Measurements from ENCODE around the gene SIRT2. TPM values are rescaled to one million over a fixed set of nuclear protein-coding genes. Genes with fewer than 3 reads are reported as not detected.

SIRT2 gene
- total and polyA plus RNA-seq, 2 of the 13 experiments (the other 11 are each of a cell fraction or from before 2014, with no cell fraction given) = 22.3 to 26.1 TPM

- peak; percentile 45; the same call in 1 of the 2 replicates for TF ChIP-seq ZNF441 (CRISPR knock-in tag; IDR thresholded peaks at IDR 0.05; ENCODE audit: borderline replicate concordance)
- peak; percentile 49; the same call in 1 of the 2 replicates for TF ChIP-seq IKZF5 (CRISPR knock-in tag; IDR thresholded peaks at IDR 0.05)
- TF ChIP-seq DR1 (CRISPR knock-in tag; IDR thresholded peaks at IDR 0.05) = no peak
- TF ChIP-seq BHLHE40 (IDR thresholded peaks at IDR 0.05; ENCODE audit: low read length) = peak; percentile 50; the same call in 1 of the 2 replicates
- peak; percentile 62 for TF ChIP-seq ZFY (CRISPR knock-in tag; IDR thresholded peaks at IDR 0.05)
- no peak for TF ChIP-seq PBX3 (CRISPR knock-in tag; IDR thresholded peaks at IDR 0.05; ENCODE audit: borderline replicate concordance)
- no peak for TF ChIP-seq ZNF335 (CRISPR knock-in tag; IDR thresholded peaks at IDR 0.05)
- no peak for TF ChIP-seq TBP (CRISPR knock-in tag; IDR thresholded peaks at IDR 0.05)
- peak; percentile 29 for TF ChIP-seq ZFX (CRISPR knock-in tag; IDR thresholded peaks at IDR 0.05; ENCODE audit: low read depth)
- no peak for TF ChIP-seq ZNF644 (CRISPR knock-in tag; IDR thresholded peaks at IDR 0.05; ENCODE audit: low read depth)
- TF ChIP-seq FLYWCH1 (CRISPR knock-in tag; IDR thresholded peaks at IDR 0.05) = no peak
- TF ChIP-seq ZBTB8A (CRISPR knock-in tag; IDR thresholded peaks at IDR 0.05; ENCODE audit: borderline replicate concordance, low read depth) = 0 out of 2 replicates have a peak, but pooled peaks have one; percentile 32
- no peak for TF ChIP-seq NFIB (CRISPR knock-in tag; IDR thresholded peaks at IDR 0.05; ENCODE audit: borderline replicate concordance)
- TF ChIP-seq IRX3 (CRISPR knock-in tag; IDR thresholded peaks at IDR 0.05; ENCODE audit: borderline replicate concordance, low read depth) = peak; percentile 85; the same call in 1 of the 2 replicates
- no peak for TF ChIP-seq ZBTB40 (IDR thresholded peaks at IDR 0.05)
- TF ChIP-seq ZBTB40 (CRISPR knock-in tag; IDR thresholded peaks at IDR 0.05) = 0 out of 2 replicates have a peak, but pooled peaks have one; percentile 58
- TF ChIP-seq MLLT10 (CRISPR knock-in tag; IDR thresholded peaks at IDR 0.05) = no peak
- 0 out of 2 replicates have a peak, but pooled peaks have one; percentile 15 for TF ChIP-seq ZNF44 (CRISPR knock-in tag; IDR thresholded peaks at IDR 0.05)
- peak; percentile 25; the same call in 1 of the 2 replicates for TF ChIP-seq ZBTB20 (CRISPR knock-in tag; IDR thresholded peaks at IDR 0.05; ENCODE audit: borderline replicate concordance, low read depth)
Observed at GRCh38 chr19:38849147-38849859, 50.1 kb downstream of the SIRT2 start (continued).

All from HepG2 (cell line).